GM12878 (cell line): ENCODE results near the gene ANKMY1. TPM values are rescaled to one million over a fixed set of nuclear protein-coding genes. Genes with fewer than 3 reads are reported as not detected.

ENCODE experiments used
- CUX1 ChIP-seq: IDR thresholded peaks from 2 replicates; pipeline ENCODE4 v1.6.1; 2012; ENCODE audit warnings: improper control_type of control experiment, low read depth, low read length; ENCODE audit not compliant: insufficient replicate concordance
- DPF2 ChIP-seq: fragments of 450-650 bp; IDR thresholded peaks from 2 replicates; pipeline ENCODE4 v1.6.1; 2017; ENCODE audit warnings: mild to moderate bottlenecking
- EGR1 ChIP-seq, 2 experiments: IDR thresholded peaks; 1 replicate in 1 of 2; 2 replicates in 1 of 2; pipeline ENCODE4 v1.6.1; 2011 to 2012; ENCODE audit warnings: low read depth in 2 of 2, low read length in 2 of 2, borderline replicate concordance in 1 of 2, mild to moderate bottlenecking in 1 of 2, moderate library complexity in 1 of 2
- ESRRA ChIP-seq: IDR thresholded peaks from 2 replicates; pipeline ENCODE4 v1.6.1; 2012; ENCODE audit warnings: mild to moderate bottlenecking, low read length, improper control_type of control experiment
- IKZF1 ChIP-seq: fragments of 450-650 bp; conservative IDR thresholded peaks from 2 replicates; pipeline ENCODE4 v1.6.1; 2017; ENCODE audit warnings: antibody characterized with exemption, mild to moderate bottlenecking
- KAT2A ChIP-seq: conservative IDR thresholded peaks from 2 replicates; pipeline ENCODE4 v1.6.1; 2011; ENCODE audit warnings: low read depth, low read length; ENCODE audit not compliant: control insufficient read depth
- KLF5 ChIP-seq: fragments of 450-650 bp; IDR thresholded peaks from 2 replicates; pipeline ENCODE4 v1.6.1; 2014; ENCODE audit warnings: mild to moderate bottlenecking; ENCODE audit not compliant: partially characterized antibody
- LARP7 ChIP-seq: fragments of 450-650 bp; IDR thresholded peaks from 2 replicates; pipeline ENCODE4 v1.6.1; 2017; ENCODE audit warnings: mild to moderate bottlenecking
- MTA2 ChIP-seq: fragments of 450-650 bp; IDR thresholded peaks from 2 replicates; pipeline ENCODE4 v1.6.1; 2016; ENCODE audit warnings: low read depth, mild to moderate bottlenecking, moderate library complexity
- NFYA ChIP-seq: IDR thresholded peaks from 2 replicates; pipeline ENCODE4 v1.6.1; 2011; ENCODE audit warnings: low read depth, mild to moderate bottlenecking, low read length, improper control_type of control experiment, borderline replicate concordance
- RAD21 ChIP-seq: IDR thresholded peaks from 2 replicates; pipeline ENCODE4 v1.6.1; 2011; ENCODE audit warnings: mild to moderate bottlenecking, low read depth, low read length, moderate library complexity; ENCODE audit not compliant: insufficient read depth
- SIN3A ChIP-seq: IDR thresholded peaks from 2 replicates; pipeline ENCODE4 v1.6.1; 2012; ENCODE audit warnings: low read depth, low read length, improper control_type of control experiment
- SMARCA5 ChIP-seq: fragments of 450-650 bp; IDR thresholded peaks from 2 replicates; pipeline ENCODE4 v1.6.1; 2017; ENCODE audit warnings: mild to moderate bottlenecking
- SPI1 ChIP-seq: IDR thresholded peaks from 2 replicates; pipeline ENCODE4 v1.6.1; 2011; ENCODE audit warnings: low read depth, mild to moderate bottlenecking, low read length, moderate library complexity, borderline replicate concordance; ENCODE audit not compliant: insufficient read depth
- TCF3 ChIP-seq: IDR thresholded peaks from 2 replicates; pipeline ENCODE4 v1.6.1; 2012; ENCODE audit warnings: low read depth, mild to moderate bottlenecking, low read length, borderline replicate concordance; ENCODE audit not compliant: insufficient read depth
- ZBTB33 ChIP-seq: fragments of 450-650 bp; IDR thresholded peaks from 2 replicates; pipeline ENCODE4 v1.6.1; 2017; ENCODE audit warnings: mild to moderate bottlenecking
- ZZZ3 ChIP-seq: IDR thresholded peaks from 2 replicates; pipeline ENCODE4 v1.6.1; 2011; ENCODE audit warnings: low read depth; ENCODE audit not compliant: control insufficient read depth, insufficient read length
- polyA plus RNA-seq, 11 experiments: library from polyadenylated mRNA; depleted of rRNA in 4 of 11; unstranded in 6 of 11; stranded (reverse) in 5 of 11; fragments of >200 nt; fragmentation: Nextera tagmentation in 4 of 11; fragmentation: Illumina TruSeq in 1 of 11; extraction: Ambion mirVana in 4 of 11; extraction: Trizol in 1 of 11; gene quantifications; 1 replicate in 1 of 11; 2 replicates in 10 of 11; pipeline versions ENCODE4 v1.2.1 to v1.2.3, GENCODE V29; 2011 to 2016; ENCODE audit warnings: inconsistent platforms in 2 of 11, missing spikeins in 2 of 11, low read depth in 1 of 11
- total RNA-seq, 4 experiments: library from RNA; depleted of rRNA in 3 of 4; stranded (reverse); fragments of >200 nt in 3 of 4; fragmentation: Illumina TruSeq in 1 of 4; extraction: Trizol in 1 of 4; gene quantifications; 2 replicates each; pipeline versions ENCODE4 v1.2.1 to v1.2.3, GENCODE V29; 2013 to 2021
- TF ChIP-seq, protein P1 (sequence below): fragments of 450-650 bp; IDR thresholded peaks from 2 replicates; pipeline ENCODE4 v1.6.1; 2014; ENCODE audit warnings: mild to moderate bottlenecking
- TF ChIP-seq, protein P2 (sequence below): fragments of 450-650 bp; conservative IDR thresholded peaks from 2 replicates; pipeline ENCODE4 v1.6.1; 2017; ENCODE audit warnings: mild to moderate bottlenecking, moderate library complexity

ANKMY1 gene
- total and polyA plus RNA-seq, 10 of the 15 experiments (the other 5 are each of a cell fraction or from before 2014, with no cell fraction given), result 1.1 to 15.3 (median 11.1) TPM

DNA sequence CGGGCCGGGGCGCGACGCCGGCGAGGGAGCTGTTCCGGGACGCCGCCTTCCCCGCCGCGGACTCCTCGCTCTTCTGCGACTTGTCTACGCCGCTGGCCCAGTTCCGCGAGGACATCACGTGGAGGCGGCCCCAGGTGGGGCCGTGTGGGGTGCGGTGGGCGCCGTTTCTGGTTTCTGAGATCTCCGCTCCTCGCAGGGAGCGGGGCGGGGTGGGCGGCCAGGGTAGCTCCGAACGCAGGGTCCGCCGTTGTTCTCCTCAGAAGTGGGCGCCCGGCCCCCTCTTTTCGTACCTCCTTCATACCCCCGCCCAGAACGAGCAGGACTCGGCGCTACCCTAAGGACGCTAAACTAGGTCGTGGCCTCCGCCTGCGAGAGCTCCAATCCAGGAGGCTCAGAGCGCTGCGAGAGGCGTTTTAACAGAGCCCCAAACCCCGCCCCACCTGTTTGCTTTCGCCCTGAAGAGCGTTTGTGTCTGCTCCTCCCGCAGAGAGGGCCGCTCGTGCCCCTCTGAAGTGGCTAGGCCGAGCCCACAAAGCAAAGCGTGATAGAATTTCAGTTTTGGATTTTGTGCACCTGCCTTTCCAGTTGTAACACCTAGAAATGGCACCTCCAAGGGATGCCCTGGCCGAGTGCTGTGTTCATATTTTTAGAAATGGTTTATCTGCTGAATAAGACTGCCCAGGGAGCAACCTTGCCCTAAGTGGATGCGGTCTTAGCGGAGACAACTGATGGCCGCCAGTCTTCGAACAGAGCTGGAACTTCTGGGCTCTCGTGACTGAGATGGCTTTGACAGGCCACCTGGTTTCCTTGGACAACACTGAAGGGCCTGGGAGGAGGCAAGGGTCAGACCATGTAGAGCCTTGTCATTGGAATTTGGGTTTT is 29.4 kb upstream of the ANKMY1 start (continued):
- TF ChIP-seq, protein P1, sequence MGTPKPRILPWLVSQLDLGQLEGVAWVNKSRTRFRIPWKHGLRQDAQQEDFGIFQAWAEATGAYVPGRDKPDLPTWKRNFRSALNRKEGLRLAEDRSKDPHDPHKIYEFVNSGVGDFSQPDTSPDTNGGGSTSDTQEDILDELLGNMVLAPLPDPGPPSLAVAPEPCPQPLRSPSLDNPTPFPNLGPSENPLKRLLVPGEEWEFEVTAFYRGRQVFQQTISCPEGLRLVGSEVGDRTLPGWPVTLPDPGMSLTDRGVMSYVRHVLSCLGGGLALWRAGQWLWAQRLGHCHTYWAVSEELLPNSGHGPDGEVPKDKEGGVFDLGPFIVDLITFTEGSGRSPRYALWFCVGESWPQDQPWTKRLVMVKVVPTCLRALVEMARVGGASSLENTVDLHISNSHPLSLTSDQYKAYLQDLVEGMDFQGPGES, result no peak
- TF ChIP-seq MTA2, result no peak
- TF ChIP-seq LARP7, result peak; percentile 24; the same call in 1 of the 2 replicates
- no peak for TF ChIP-seq CUX1
- no peak for TF ChIP-seq KAT2A
- TF ChIP-seq SPI1, result no peak
- TF ChIP-seq DPF2, result no peak
- TF ChIP-seq RAD21, result no peak
- TF ChIP-seq KLF5, result no peak
- no peak for TF ChIP-seq ZZZ3
- TF ChIP-seq, protein P2, sequence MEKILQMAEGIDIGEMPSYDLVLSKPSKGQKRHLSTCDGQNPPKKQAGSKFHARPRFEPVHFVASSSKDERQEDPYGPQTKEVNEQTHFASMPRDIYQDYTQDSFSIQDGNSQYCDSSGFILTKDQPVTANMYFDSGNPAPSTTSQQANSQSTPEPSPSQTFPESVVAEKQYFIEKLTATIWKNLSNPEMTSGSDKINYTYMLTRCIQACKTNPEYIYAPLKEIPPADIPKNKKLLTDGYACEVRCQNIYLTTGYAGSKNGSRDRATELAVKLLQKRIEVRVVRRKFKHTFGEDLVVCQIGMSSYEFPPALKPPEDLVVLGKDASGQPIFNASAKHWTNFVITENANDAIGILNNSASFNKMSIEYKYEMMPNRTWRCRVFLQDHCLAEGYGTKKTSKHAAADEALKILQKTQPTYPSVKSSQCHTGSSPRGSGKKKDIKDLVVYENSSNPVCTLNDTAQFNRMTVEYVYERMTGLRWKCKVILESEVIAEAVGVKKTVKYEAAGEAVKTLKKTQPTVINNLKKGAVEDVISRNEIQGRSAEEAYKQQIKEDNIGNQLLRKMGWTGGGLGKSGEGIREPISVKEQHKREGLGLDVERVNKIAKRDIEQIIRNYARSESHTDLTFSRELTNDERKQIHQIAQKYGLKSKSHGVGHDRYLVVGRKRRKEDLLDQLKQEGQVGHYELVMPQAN, result peak; percentile 8
- TF ChIP-seq ESRRA, result no peak
- TF ChIP-seq NFYA, result no peak
- no peak for TF ChIP-seq SIN3A
- 0 out of 2 replicates have a peak, but pooled peaks have one; percentile 24 for TF ChIP-seq SMARCA5
- TF ChIP-seq ZBTB33, result 0 out of 2 replicates have a peak, but pooled peaks have one; percentile 20
- no peak for TF ChIP-seq TCF3
- TF ChIP-seq EGR1 (IDR thresholded peaks at IDR 0.05; ENCODE audit: borderline replicate concordance in 1 of 2, low read depth in 2 of 2, low read length in 2 of 2), result no peak
- no peak for TF ChIP-seq IKZF1
